Activated CD4-positive, alpha-beta T cell treated with anti-CD3 and anti-CD28 coated beads for 24 hours (primary cell): ENCODE data around the gene PBRM1.

Experiments used
- DNase-seq, 2 donors: peaks; one replicate each; pipeline ENCODE4 v3.0.0-alpha.2; 2020; ENCODE audit warnings: low read depth in 2 of 2

The PBRM1 gene

DNA sequence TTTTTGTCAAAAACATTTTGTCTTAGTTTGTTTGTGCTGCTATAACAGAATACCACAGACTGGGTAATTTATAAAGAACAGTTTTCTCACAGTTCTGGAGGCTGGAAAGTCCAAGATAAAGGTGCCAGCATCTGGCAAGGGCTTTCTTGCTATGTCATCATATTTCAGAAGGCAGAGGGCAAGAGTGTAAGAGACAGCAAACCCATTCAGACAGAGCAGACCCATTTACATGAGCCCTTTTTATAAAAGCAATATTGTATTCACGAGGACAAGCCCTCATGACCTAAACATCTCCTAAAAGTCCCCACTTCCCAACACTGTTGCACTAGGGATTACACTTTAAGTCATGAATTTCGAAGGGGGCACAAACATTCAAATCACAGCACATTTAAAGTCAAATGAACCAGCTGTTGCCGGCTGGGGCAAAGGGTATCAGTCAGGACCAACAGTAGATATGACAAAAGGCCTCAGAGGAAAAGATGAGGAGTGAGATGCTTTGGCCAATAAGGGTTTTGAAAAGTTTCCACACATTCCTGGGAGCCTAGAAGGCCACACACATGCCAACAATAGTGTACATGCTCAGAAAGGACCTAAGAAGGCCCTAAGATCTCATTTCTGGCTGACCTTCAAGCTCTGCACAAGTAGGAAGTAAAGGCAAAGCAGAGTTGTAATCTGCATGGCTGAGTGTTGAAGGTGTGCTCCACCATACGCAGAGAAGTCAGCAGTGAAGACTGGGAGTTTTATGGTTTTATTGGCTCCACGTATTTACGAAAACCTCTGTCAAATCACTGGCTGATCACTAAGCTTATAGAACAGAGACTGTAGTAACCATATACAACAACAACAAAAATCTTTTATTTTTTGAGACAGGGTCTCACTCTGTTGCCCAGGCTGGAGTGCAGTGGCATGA, 111.4 kb downstream of the PBRM1 start:
- no peak for DNase-seq

DNA sequence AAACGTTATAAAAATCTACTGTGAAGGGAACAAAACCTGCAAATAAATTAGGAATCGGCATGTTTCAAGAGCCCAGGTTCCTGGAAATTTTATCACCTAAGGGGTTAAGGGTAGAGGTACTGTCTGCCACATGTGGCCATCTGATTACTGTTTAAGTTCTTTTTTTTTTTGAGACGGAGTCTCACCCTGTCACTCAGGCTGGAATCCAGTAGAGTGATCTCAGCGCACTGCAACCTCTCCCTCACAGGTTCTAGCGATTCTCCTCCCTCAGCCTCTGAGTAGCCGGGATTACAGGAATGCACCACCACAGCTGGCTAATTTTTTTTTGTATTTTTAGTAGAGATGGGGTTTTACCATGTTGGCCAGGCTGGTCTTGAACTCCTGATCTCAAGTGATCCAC, 113.5 kb downstream of the PBRM1 start:
- no peak for DNase-seq

DNA sequence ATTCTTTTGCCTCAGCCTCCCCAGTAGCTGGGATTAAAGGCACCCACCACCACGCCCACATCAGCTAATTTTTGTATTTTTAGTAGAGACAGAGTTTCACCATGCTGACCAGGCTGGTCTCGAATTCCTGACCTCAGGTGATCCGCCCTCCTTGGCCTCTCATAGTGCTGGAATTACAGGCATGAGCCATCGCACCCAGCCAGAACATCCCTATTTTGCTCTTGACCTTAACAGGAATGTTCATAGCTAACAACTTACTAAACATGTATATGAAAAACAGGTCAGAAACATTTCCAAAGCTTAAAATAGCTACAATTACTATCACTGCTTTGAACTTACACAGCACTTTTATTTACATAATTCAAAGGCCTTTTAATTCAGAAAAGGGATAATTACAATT, 115.6 kb downstream of the PBRM1 start:
- DNase-seq: no peak

DNA sequence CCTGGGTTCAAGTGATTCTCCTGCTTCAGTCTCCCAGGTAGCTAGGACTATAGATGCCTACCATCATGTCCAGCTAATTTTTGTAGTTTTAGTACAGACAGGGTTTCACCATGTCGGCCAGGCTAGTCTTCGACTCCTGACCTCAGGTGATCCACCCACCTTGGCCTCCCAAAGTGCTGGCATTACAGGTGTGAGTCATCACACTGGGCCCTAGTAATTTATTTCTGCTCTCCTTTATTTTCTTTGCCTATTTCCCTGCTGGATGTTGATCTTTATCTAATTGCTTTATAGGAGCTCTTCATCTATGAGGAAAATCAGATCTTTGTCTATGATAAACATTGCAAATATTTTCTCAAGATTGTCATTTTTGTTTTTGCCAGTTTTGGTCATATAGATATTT, 117.6 kb downstream of the PBRM1 start:
- no peak for DNase-seq

DNA sequence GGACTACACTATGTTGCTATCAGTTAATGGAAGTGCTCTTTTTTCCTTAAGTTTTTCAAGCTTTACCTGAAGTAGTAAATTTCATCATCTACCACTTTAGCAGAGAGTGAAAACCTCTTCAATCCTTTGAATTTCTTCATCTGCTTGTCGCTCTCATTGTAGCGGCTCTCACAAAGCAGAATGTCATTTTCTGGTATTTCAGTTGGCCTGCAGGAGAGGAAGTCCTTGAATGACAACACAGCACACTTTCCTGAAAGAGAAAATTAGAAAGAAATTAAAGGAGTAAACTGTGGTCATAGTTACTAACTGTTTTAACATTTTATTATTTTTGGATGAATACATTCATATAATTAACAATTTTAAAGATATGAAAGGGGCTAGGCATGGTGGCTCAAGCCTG, 121.7 kb downstream of the PBRM1 start:
- no peak for DNase-seq

DNA sequence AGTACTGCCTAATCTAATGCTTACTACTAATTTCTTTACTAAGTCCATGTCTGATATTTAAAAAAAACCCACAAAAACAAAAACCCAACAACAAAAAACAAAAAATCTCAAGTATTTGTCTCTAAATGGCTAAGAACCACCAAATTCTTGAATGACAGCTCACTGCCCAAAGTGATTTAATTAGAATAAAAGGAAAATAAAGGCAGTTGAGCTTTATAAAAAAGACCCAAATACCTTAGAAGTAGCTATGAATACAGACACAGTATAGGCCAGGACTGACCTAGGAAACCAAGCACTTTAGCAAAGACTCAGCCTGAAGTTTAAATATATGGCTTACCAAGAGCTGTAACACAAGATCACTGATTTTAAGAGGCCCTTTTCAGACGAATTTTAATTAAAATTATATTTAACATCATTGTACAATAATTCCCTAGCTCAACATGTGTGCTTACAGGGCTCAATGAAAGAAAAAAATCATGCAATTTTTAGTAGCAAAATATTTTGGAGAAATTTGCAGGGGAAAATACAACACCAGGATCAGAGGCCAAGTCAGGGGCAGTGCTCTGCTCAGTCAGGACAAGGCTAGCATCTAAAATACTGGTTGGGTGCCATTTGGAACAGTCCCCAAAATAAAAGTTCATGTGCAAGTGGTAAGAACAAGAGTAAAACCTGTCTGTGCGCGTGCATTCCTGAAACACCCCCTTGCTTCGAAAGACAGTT, 124.5 kb downstream of the PBRM1 start:
- DNase-seq: no peak

DNA sequence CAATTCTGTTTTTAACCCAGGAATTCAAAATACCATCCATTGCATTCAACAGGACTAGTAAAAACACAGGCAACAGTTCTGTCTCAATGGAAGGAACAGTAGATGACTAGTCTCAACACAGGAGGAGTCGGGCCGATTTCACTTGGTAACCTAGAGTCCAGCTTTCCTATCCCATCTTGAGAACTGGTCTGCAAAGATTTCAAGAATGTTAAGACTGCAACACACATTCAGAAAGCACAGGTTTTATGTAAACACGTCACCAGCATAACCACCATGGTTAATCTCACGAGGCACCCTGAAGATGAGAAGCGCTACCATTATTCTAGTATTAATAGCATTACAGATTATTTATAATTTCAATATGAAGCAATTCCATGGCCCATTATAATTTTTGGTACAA, 127.3 kb downstream of the PBRM1 start:
- no peak for DNase-seq

DNA sequence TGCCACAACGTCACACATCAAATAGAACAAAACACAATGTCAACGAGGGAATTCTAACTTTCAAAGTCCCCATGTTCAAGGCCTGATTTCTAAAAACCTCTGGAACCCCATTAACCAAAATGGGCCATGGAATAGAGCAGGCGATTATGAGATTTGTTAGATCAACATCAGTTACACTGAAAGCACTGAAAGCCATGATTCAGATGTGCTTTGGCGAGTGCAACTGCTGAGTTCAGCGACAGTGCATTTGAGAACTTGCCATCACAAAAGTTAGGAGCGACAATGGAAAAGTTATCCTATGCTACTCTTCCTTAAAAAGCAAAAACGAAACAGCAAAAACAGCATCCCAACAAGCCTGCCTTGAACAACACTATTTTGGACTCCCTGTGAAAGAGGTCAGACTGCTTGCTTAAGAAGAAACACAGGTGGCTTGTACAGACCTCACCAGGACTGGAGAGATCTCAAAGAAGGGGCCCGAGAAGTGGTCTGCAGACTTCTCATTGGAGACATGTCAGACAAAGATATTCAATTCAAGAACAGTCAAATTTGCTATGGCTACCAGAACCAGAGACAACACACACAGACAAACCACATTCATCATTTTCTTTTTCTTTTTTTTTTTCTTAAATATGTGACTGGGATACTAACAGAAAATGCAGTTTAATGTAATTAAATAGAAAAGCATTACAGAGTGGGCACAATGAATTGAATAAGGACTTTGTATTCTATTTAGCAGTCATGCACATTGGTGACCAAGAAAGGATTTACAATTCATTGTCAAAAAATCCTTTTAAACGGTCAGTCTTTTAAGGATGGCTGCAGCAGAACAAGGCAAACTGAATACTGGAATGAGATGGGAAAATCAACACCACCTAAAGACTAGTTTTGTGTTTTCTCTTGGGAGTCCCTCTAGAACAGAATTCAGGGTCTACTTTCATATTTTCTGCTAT, 128.4 kb downstream of the PBRM1 start:
- DNase-seq: no peak

DNA sequence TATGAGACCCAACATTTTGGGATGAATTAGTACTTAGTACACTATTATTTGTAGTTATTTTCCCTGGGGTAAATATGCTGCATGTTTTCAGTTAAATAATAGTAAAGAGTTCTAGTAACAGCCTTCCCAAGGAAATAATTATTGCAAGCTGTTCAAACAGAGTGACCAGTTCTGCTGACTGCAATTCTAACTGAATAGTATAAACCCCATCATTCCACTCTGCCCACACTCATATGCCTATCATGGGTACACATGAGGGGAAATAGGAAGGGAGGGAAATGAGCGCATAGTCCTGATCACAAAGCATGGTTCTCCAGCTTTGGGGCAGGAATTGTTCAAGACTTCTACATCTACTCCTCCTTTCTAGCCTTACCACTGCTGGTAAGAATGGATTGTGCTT, 130.7 kb downstream of the PBRM1 start:
- no peak for DNase-seq

DNA sequence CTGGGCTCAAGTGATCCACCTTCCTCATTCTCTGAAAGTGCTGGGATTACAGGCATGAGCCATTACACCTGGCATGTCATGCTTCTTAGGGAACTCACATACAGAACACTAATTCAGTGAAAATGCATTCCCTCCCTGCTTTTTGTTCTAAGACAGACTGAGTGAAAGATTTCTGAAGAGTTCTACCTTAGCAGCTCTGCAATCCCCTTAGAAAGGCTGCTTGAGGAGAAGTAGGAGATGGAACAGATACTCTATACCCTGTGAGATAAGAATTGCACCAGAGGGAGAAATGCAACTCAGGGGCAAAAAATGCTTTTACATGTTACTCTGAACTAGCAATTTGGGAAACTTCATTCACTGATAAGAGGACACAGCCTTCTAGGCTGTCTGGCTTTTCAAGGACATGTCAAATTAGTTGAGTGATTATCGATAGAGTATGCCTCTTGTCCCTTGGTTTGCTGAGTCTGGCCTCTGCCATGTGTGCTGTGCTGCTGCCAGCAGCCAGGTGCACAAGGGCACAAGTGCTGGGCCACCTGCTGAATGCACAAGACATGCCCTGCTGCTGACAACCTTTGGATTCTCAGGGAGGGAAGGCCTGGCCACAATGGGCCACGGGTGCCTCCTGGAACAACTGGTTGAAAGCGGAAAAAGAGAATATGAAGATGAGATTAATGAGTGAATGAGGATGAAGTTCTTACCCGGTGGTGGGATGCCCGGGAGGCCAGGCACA, 131.5 kb downstream of the PBRM1 start:
- DNase-seq: no peak

DNA sequence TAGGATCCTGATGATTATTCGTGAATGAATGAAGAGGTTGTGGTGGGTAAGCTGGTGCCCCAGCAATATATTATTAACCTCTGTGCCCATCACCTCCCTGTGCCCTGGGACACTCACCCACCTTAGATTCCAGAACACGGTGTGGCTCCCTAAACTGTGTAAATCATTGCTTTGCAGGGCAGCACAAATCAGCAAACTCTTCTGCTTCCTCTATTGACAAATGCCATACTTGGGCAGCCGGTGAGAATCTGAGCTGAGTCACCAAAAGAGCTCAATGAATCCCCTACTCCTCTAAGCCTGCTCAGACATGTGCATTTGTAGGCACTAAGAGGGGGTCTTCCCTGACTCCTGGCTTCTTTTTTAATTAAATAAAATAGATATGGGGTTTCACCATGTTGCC, 133.6 kb downstream of the PBRM1 start:
- DNase-seq: no peak

DNA sequence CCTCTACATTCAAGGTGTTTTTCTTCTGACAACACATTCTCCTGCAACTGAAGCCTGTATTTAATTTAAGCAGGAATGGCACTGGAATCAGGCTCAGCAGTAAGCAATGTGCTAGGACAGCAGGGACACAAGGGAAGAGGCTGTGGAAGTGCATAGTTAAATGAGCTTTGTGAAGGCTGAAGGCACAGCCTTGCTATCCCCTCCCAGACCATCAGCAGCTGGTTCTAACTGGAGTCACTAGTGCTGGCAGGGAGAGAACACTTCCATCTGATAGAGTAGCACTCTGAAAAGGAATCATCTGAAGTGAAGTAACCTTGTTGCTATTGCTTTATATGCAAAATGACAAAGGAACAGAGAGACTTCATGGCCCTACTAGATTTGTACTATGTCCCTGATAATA, 134.6 kb downstream of the PBRM1 start:
- DNase-seq: no peak

DNA sequence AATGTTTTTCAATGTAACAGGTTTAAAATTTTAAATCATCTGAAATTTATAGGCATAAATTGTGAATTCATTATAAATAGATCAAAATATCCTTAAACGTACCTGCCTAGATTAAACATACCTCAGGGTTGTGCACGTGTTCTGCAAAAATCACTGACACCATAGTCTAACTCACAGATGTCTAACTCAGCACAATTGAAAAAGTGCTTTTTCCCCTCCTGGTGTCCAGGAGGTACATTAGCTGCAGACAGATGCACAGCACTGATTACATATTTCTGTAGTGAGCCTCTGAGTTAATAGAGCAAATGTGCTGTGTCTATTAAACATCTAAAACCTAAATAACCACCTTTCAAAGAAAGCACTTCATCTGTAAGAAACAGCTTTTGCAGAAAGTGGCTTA, 138.6 kb downstream of the PBRM1 start:
- no peak for DNase-seq

DNA sequence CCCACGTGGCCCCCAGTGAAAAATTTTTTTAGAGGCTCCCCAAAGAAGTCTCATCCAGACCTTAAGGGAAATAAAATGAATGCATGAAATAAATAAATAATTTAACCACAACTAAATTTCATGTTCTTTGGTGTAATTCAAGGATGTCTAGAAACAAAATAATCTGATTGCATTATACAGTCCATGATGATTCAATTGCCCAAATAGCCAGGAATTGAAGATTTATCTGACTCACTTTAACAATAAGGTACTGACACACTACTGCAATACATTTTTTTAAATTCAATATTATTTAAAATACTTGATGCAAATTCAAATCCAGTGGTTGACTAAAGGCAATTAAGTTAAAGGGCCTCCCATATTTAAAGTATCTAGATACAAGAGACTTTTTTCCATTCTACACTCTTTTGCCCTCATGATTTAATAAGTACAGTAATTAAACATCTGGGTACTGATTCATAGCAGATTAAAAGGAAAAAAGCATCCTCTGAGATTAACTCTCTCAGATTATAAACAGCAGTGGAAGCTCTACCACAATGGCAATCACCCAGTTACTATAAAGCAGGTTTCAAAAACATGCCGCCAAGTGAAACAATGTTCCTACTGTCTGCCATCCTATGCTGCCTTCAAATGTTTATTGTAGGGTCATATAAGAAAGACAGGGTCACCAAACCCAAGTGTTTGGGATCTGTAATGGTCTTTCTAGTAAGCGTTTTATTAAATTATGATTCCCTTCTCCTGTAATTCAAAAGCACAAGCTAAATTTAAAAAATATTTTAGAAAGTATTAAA, 139.4 kb downstream of the PBRM1 start:
- DNase-seq: no peak

DNA sequence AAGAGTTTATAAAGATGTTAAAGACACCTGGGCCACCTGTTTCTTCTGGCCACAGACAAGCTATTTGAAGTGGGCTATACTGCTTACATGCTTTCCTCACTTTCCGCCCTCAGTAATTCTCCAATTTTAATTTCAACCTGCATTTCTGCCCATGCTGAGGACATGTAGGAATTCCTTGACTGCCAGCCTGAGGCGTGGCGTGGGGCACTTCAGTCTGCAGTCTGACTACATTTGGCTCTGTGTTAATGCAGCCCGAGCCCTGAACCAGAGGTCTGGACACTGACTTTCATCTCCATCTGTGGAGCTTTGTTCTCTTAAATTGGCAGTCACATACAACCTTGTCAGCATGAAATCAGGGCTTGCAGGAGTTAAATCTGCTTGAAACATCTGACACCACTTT, 140.8 kb downstream of the PBRM1 start:
- no peak for DNase-seq

DNA sequence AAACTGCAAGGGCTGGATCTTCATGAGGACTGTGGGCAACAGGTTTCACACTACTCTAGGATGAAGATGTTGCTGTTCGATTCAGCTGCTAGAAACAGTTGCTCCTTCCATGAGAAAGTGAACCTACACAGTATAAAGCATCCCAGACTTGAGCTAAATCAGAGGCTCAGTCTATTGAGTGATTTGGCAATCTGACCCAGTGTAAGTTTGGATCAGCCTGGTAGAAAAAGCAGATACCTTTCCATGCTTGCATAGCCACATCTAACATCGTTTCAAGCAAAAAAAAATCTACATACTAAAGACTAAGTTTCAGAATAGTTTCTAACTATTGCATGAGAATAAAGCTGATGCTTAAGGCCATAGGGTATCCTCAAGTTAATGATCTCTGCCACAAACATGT, 144.7 kb downstream of the PBRM1 start:
- no peak for DNase-seq

DNA sequence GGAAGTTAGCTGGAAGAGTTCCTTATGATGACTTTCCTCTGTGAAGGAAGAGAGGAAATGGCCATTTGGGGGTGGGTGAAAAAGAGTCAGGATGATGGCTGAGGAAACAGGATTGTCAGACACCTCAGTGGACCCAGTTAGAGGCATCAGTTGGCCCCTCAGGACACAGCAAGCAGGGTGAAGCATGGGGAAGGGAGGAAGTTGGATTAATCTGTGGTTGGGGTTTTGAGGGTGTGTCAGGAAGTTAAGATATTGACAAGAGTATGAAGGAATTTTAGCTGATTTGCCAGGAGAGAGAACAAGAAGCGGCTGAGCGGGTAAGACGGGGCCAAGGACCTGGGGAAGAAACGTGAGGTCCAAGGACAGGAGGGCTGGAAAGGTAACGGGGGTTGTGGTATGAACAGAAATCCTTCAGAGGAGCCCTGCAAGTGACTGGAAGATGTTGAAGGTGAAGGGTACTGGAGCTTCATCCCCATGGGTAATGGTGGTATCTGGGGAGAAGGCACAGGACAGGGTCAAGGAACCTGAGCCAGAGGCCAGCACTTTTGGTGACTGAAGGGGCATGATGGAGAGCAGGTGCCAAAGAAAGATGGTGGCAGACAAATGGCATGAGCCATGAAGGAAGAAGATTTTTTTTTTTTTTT, 146.6 kb downstream of the PBRM1 start:
- DNase-seq: no peak

DNA sequence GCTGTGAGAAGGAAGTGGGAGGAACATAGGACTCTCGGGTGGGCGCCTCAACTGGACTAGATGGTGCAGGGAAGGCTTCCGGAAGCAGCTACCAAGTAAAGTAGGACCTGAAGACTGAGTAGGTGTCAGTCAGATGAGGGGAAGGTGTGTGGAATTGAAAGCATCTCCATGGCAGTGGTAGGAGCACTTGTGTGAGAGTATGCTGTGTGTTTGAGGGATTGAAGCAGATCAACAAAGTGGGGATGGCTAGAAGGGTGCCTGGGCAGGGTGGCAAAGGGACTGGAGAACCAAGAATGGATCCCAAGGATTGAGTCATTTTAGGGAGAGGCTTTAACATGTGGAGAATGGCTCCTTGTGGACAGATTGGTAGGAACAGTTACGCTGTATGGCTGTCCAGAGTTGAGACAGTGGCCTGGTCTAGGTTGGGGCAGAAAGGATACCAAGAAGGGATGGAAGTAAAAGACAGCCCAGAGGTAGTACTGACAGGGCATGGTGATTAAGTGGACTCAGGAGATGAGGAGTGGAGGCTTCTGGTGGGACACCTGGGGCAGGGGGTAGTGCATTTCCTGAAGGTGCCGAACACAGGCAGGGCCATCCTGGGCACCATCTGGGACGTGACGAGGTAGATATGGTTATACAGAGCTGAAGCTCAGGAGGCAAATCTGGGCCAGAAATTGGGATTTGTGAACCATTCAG, 147.8 kb downstream of the PBRM1 start:
- no peak for DNase-seq

DNA sequence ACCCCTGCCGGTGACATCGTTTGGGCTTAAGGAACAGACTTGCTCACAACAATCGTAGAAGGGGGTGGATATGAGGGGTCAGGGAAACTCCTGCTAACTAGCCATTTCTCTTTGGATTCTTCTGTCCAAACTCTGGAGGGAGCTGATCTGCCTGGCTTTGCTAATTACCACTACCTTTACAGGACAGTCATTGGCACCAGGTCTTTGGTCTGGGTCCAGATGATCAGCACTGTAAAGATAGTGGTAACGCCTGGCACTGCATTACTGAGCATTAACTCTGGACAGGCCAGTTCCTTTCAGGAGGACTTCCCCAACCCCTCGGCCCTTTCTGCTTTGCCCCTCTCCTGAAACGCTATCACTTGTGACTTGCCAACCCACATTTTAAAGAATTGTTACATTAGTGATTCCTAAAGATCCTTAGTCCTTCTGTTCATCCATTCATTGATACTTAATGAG, 148.5 kb downstream of the PBRM1 start:
- DNase-seq: no peak
